GM12878 (cell line): ENCODE measurements around the gene SMIM21.

Experiments used
- CHD1 ChIP-seq: IDR thresholded peaks from 2 replicates; pipeline ENCODE4 v1.6.1; 2012; ENCODE audit warnings: low read depth, low read length, improper control_type of control experiment
- ETV6 ChIP-seq, 2 experiments: fragments of 450-650 bp in 1 of 2; IDR thresholded peaks in 1 of 2; conservative IDR thresholded peaks in 1 of 2; 2 replicates each; pipeline ENCODE4 v1.6.1; 2014; ENCODE audit warnings: antibody characterized with exemption in 1 of 2, borderline replicate concordance in 1 of 2, low read depth in 1 of 2, mild to moderate bottlenecking in 1 of 2, moderate library complexity in 1 of 2
- JUND ChIP-seq: IDR thresholded peaks from 2 replicates; pipeline ENCODE4 v1.6.1; 2012; ENCODE audit warnings: low read depth, mild to moderate bottlenecking, low read length, improper control_type of control experiment, moderate library complexity
- NBN ChIP-seq: fragments of 450-650 bp; IDR thresholded peaks from 2 replicates; pipeline ENCODE4 v1.6.1; 2016
- POLR2A ChIP-seq: IDR thresholded peaks from 2 replicates; pipeline ENCODE4 v1.6.1; 2011; ENCODE audit warnings: low read depth, mild to moderate bottlenecking, low read length
- POLR2AphosphoS5 ChIP-seq: IDR thresholded peaks from 2 replicates; pipeline ENCODE4 v1.6.1; 2011; ENCODE audit warnings: mild to moderate bottlenecking, low read length, inconsistent platforms
- RELA ChIP-seq: fragments of 450-650 bp; IDR thresholded peaks from 2 replicates; pipeline ENCODE4 v1.8.0; 2014; ENCODE audit warnings: borderline replicate concordance; ENCODE audit not compliant: partially characterized antibody
- SUZ12 ChIP-seq: fragments of 200-600 bp; sonication (generic); IDR thresholded peaks from one replicate; pipeline ENCODE4 v1.6.1; 2018; ENCODE audit warnings: antibody characterized with exemption, mild to moderate bottlenecking; ENCODE audit not compliant: unreplicated experiment
- TF ChIP-seq, protein P1 (sequence below), 3 experiments: IDR thresholded peaks in 2 of 3; conservative IDR thresholded peaks in 1 of 3; 2 replicates each; pipeline ENCODE4 v1.5.1; 2011; ENCODE audit warnings: low read depth in 3 of 3, low read length in 3 of 3, mild to moderate bottlenecking in 3 of 3, control low read depth in 2 of 3, moderate library complexity in 2 of 3, inconsistent platforms in 1 of 3, mixed read lengths in 1 of 3; ENCODE audit not compliant: control insufficient read depth in 2 of 3, insufficient read depth in 1 of 3; ENCODE audit errors: extremely low read depth in 1 of 3
- TF ChIP-seq, protein P2 (sequence below): IDR thresholded peaks from 2 replicates; pipeline ENCODE4 v1.6.1; 2011; ENCODE audit warnings: borderline replicate concordance, low read depth, mild to moderate bottlenecking, moderate library complexity, low read length; ENCODE audit not compliant: insufficient read depth, poor library complexity, severe bottlenecking

DNA sequence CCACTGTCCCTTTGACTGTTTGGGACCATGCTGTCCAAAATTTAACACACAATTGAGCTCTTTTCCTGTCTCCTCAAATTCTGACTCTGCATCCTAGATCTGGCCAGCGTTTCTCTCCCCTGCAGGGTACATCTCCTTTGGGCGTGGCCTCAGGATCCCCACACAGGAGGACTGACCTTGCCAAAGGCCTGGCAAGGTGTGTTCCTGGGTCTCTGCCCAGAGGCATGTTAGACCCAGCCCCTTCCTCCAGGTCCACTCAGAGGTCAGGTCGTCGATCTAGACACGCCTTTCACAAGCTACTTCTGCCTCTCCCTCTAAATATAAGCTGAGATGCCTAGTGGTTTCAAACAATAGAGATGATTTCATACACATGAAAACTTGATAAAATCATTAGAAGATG lies 45.4 kb upstream of the SMIM21 start:
- TF ChIP-seq SUZ12 = no peak
- no peak for TF ChIP-seq POLR2AphosphoS5
- TF ChIP-seq ETV6 (conservative IDR thresholded peaks at IDR 0.05 in 1 of 2, IDR thresholded peaks at IDR 0.05 in 1 of 2; ENCODE audit: borderline replicate concordance in 1 of 2, low read depth in 1 of 2) = no peak
- no peak for TF ChIP-seq JUND
- TF ChIP-seq CHD1 = no peak
- no peak for TF ChIP-seq RELA
- TF ChIP-seq, protein P1, sequence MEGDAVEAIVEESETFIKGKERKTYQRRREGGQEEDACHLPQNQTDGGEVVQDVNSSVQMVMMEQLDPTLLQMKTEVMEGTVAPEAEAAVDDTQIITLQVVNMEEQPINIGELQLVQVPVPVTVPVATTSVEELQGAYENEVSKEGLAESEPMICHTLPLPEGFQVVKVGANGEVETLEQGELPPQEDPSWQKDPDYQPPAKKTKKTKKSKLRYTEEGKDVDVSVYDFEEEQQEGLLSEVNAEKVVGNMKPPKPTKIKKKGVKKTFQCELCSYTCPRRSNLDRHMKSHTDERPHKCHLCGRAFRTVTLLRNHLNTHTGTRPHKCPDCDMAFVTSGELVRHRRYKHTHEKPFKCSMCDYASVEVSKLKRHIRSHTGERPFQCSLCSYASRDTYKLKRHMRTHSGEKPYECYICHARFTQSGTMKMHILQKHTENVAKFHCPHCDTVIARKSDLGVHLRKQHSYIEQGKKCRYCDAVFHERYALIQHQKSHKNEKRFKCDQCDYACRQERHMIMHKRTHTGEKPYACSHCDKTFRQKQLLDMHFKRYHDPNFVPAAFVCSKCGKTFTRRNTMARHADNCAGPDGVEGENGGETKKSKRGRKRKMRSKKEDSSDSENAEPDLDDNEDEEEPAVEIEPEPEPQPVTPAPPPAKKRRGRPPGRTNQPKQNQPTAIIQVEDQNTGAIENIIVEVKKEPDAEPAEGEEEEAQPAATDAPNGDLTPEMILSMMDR (IDR thresholded peaks at IDR 0.05 in 2 of 3, conservative IDR thresholded peaks at IDR 0.05 in 1 of 3; ENCODE audit: control insufficient read depth in 2 of 3, extremely low read depth in 1 of 3, insufficient read depth in 1 of 3, low read depth in 3 of 3, low read length in 3 of 3) = no peak
- no peak for TF ChIP-seq POLR2A
- TF ChIP-seq NBN = no peak
- TF ChIP-seq, protein P2, sequence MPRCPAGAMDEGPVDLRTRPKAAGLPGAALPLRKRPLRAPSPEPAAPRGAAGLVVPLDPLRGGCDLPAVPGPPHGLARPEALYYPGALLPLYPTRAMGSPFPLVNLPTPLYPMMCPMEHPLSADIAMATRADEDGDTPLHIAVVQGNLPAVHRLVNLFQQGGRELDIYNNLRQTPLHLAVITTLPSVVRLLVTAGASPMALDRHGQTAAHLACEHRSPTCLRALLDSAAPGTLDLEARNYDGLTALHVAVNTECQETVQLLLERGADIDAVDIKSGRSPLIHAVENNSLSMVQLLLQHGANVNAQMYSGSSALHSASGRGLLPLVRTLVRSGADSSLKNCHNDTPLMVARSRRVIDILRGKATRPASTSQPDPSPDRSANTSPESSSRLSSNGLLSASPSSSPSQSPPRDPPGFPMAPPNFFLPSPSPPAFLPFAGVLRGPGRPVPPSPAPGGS = no peak
